A549 treated with DMSO at 1 μM for 4 hours (cell line): ENCODE measurements around the gene CFAP97. TPM values are rescaled to one million over a fixed set of nuclear protein-coding genes. Genes with fewer than 3 reads are reported as not detected.

ENCODE experiments used
- total RNA-seq: library from RNA; stranded (reverse); fragments of 200-300 nt; extraction: Qiagen RNA extraction; gene quantifications from 5 replicates; pipeline ENCODE4 v1.2.3, GENCODE V29; 2022; ENCODE audit warnings: low read depth

Gene CFAP97
- 11.2 to 16.9 TPM (median 14.0 TPM) in 5 replicates for total RNA-seq

DNA sequence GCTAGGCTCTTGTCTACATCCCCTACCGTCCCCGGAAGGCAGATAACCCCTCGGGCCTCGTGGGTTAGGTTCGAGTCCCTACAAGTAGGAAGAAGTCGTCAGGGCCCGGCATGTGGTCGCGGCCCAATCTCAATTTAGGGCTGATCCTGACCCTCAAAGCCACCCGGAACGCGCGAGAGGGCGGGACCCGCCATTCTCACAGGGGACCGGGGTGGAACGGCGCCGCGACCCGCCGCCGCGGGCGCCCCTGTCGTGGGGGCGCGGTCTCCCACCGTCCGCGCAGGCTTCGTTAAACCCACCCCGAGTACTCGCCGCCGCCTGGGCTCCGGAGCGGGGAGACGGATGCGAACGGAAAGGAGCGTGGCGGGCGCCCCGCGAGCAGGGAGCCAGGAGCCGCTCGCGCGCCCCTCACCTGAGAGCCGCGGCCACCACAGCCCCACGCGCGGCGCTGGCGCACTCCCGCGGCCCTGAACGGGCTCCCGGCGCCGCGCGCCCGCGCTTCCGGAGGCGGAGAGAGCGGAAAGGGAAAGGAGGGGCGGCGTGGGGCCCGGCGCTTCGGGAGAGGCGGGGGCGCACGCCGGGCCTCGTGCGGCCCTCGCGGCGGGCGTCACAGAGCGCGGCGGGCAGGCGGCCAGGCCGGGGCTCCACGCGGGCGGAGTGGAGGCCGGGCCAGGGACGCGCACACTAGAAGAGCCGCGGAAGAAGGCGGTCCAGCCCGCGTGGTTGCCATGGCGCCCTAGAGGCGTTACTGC is at the start of gene CFAP97:
TSS of gene CFAP97 (minus strand) at position 515 of the 752 bp plus-strand sequence. CDS start 12,804 bp downstream, outside the sequence.

DNA sequence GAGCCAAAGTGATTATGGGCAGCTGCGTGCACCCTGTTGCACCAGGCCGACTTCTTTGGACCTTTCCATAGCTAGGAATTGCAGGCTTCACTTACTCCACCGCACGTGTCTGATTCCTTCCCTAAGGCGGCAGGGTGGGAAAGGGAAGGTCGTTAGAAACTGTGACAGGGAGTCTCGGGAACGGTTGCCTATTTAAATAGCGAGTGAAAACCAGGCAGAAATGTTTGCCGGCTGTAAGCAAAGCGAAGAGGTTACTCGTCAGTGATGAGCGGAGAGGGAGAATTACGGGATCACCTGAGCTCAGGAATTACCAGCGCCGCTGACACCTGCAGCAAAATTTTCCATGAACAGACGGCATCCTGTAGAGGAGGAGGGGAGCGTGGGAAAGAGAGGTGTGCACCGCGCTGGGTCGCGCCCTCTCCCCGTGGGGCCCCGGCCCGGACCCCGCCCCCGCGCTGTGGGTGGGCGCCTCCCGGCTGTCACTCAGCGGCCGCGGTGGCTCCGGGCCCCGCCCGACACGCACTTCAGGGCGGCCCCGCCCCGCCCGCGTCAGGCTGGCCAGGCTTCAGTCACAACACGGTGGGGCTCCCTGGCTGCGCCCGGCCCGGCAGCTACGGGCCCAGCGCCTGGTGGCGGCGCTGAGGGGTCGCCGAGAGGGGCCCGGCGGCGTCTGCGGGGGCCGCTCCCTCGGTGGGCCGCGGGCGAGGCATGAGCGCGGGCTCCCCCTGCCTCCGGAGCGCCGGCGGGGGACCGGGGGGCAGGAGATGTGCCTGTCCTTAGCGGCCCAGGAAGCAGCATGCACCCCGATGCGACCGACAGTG is 5.4 kb upstream of the CFAP97 start, which contains the start of gene SNX25:
TSS of gene SNX25 (plus strand) at position 568 of the 821 bp plus-strand sequence. CDS start at position 797, 229 bp downstream.

DNA sequence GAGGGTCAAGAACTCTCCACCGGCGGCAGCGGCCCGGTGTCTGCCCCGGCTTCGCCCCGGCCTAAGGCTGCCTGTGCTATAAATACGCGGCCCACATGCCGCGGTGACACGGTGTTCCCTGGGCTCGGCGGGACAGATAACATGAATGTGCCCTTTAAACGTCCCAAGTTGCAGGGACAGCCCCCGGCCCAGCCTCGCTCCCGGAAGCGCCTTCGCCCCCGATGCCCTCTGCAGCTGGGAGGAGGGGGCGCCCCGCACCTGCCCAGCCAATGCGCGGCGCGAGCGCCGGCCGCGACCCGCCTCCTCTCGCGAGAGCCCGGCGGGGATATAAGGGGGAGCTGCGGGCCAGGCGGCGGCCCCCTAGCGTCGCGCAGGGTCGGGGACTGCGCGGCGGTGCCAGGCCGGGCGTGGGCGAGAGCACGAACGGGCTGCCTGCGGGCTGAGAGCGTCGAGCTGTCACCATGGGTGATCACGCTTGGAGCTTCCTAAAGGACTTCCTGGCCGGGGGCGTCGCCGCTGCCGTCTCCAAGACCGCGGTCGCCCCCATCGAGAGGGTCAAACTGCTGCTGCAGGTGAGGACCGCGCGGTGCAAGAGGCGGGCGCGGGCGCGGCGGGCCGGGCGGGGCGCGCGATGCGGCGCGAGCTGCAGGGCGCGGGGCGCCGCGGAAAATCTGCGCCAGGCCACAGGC is 60.7 kb downstream of the CFAP97 start, which contains the start of gene SLC25A4:
TSS of gene SLC25A4 (plus strand) at position 355 of the 689 bp plus-strand sequence. CDS start at position 462, 107 bp downstream.

Other genes with a start within 250 kb of the CFAP97 start
- gene HELT, start 185.5 kb downstream of the CFAP97 start, total RNA-seq = not detected in 5 replicates
- gene SLC25A4, start 60.7 kb downstream of the CFAP97 start, total RNA-seq = 12.1 to 15.6 TPM (median 14.2 TPM) in 5 replicates
- gene SNX25, start 5.6 kb upstream of the CFAP97 start, total RNA-seq = 7.3 to 9.2 TPM (median 8.6 TPM) in 5 replicates
- 0.09 to 0.15 TPM (median 0.11 TPM) in 5 replicates for gene LRP2BP, start 191.9 kb upstream of the CFAP97 start, total RNA-seq
- 2.3 to 3.8 TPM (median 3.6 TPM) in 5 replicates for gene ANKRD37, start 192.8 kb upstream of the CFAP97 start, total RNA-seq
- gene UFSP2, start 222.0 kb upstream of the CFAP97 start, total RNA-seq = 12.6 to 14.7 TPM (median 13.9 TPM) in 5 replicates